Right renal pelvis (tissue), 4 donors: Measurements from ENCODE around the gene CBX4. TPM values are rescaled to one million over a fixed set of nuclear protein-coding genes. Genes with fewer than 3 reads are reported as not detected.

ENCODE experiments used
- DNase-seq, 4 donors: peaks; one replicate each; pipeline ENCODE4 v3.0.0-alpha.2; 2013; ENCODE audit warnings: low read depth in 4 of 4, low spot score in 3 of 4, missing footprints in 1 of 4
- polyA plus RNA-seq, 4 donors: library from polyadenylated mRNA; unstranded; fragments of 120-200 nt; gene quantifications; one replicate each; pipeline ENCODE4 v1.2.1, GENCODE V29; 2013; ENCODE audit not compliant: insufficient read length in 4 of 4

CBX4 gene
- polyA plus RNA-seq, 4 donors, result 12.2 to 16.7 (median 14.0) TPM

- DNase-seq, result no peak
Measured at GRCh38 chr17:79842656-79843473, 3.6 kb upstream of the CBX4 start.

- DNase-seq, result no peak
Measured at GRCh38 chr17:79842136-79842655, 3.0 kb upstream of the CBX4 start.

GRCh38 chr17:79841369-79842135, 2.3 kb upstream of the CBX4 start:
- DNase-seq, result no peak

- no peak for DNase-seq
Measured at GRCh38 chr17:79840989-79841286, 1.7 kb upstream of the CBX4 start.

- DNase-seq, result no peak
Measured at GRCh38 chr17:79840269-79840988, 1.2 kb upstream of the CBX4 start.

GRCh38 chr17:79838522-79839274, 542 bp downstream of the CBX4 start:
- no peak for DNase-seq

GRCh38 chr17:79837888-79838521, 1.2 kb downstream of the CBX4 start:
- no peak for DNase-seq

GRCh38 chr17:79836972-79837887, 2.0 kb downstream of the CBX4 start:
- DNase-seq, result no peak

GRCh38 chr17:79836510-79836971, 2.7 kb downstream of the CBX4 start:
- no peak for DNase-seq

- no peak for DNase-seq
Measured at GRCh38 chr17:79835953-79836509, 3.2 kb downstream of the CBX4 start.

- DNase-seq, result no peak
Measured at GRCh38 chr17:79835470-79835899, 3.8 kb downstream of the CBX4 start.

- no peak for DNase-seq
Measured at GRCh38 chr17:79834565-79835469, 4.4 kb downstream of the CBX4 start.

GRCh38 chr17:79833744-79834564, 5.3 kb downstream of the CBX4 start:
- no peak for DNase-seq

- DNase-seq, result no peak
Measured at GRCh38 chr17:79833110-79833450, 6.2 kb downstream of the CBX4 start.

- no peak for DNase-seq
Measured at GRCh38 chr17:79832218-79833109, 6.8 kb downstream of the CBX4 start.
